Peyer's patch (tissue), 4 donors: ENCODE measurements around the gene NLRP9. TPM values are rescaled to one million over a fixed set of nuclear protein-coding genes. Genes with fewer than 3 reads are reported as not detected.

Experiments used
- DNase-seq, 3 donors: peaks; one replicate each; pipeline ENCODE4 v3.0.0-alpha.2; 2017 to 2019
- H3K27ac ChIP-seq, 4 donors: fragments of 200-600 bp; sonication (generic); one replicate each; pipeline ENCODE4 v1.5.1; 2016 to 2019
- H3K27me3 ChIP-seq, 2 donors: fragments of 200-600 bp; sonication (generic); one replicate each; pipeline ENCODE4 v1.5.1; 2019
- H3K36me3 ChIP-seq, 3 donors: fragments of 200-600 bp; sonication (generic); one replicate each; pipeline ENCODE4 v1.5.1; 2016 to 2019
- H3K4me1 ChIP-seq, 4 donors: fragments of 200-600 bp; sonication (generic); one replicate each; pipeline ENCODE4 v1.5.1; 2016 to 2019
- H3K4me3 ChIP-seq, 4 donors: fragments of 200-600 bp; sonication (generic); 1 replicate in 3 of 4; 2 replicates in 1 of 4; pipeline ENCODE4 v1.5.1; 2016 to 2019; ENCODE audit warnings: mild to moderate bottlenecking in 1 of 4
- H3K9me3 ChIP-seq, 4 donors: fragments of 200-600 bp; sonication (generic); one replicate each; pipeline ENCODE4 v1.5.1; 2016 to 2019; ENCODE audit warnings: mild to moderate bottlenecking in 1 of 4
- POLR2A ChIP-seq, 2 donors: fragments of 450-650 bp; IDR thresholded peaks; one replicate each; pipeline ENCODE4 v1.5.1; 2017; ENCODE audit warnings: antibody characterized with exemption in 2 of 2, mild to moderate bottlenecking in 2 of 2, moderate library complexity in 2 of 2
- total RNA-seq, 4 donors: library from RNA; depleted of rRNA; stranded (reverse); fragments of >200 nt; gene quantifications; one replicate each; pipeline ENCODE4 v1.1.0, GENCODE V29; 2016
- TF ChIP-seq, protein P1 (sequence below), 6 experiments: fragments of 450-650 bp in 4 of 6; fragments of 200-600 bp in 2 of 6; sonication (generic) in 1 of 6; IDR thresholded peaks; one replicate each; pipeline ENCODE4 v1.5.1; 2017 to 2019; ENCODE audit warnings: antibody characterized with exemption in 6 of 6, mild to moderate bottlenecking in 3 of 6, moderate library complexity in 1 of 6

Gene NLRP9
- total RNA-seq, 4 donors from 2014 or later = not detected

DNA sequence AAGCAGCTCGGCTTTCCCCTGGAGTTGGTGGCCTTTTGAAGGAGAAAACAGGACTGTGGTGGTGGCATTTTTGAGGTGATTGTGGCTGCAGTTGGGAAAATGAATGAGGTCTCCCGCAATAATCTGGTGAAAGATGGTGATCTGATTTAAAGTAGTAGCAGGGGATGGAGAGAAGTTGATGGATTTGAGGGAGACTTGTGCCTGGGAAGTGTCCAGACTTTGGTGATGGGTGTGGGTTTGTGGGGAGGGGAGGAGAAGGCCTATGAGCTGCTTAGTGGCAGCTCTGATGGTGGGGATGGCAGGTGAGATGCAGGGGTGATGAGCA lies 67.2 kb downstream of the NLRP9 start:
- Histone ChIP-seq H3K9me3 (no peaks in the 10 kb centered on the region), H3K27me3 (no peaks in the 10 kb centered on the region), H3K27ac (no peak overlapping the region), H3K4me1 (peaks cover 0 to 54% (median 4%) of the 10 kb centered on the region in 4 donors), H3K4me3 (no peak overlapping the region), H3K36me3 (peaks cover 0 to 75% (median 0%) of the 10 kb centered on the region in 3 donors)
- DNase-seq = no peak
- TF ChIP-seq POLR2A (IDR thresholded peaks at IDR 0.05) = no peak
- TF ChIP-seq, protein P1, sequence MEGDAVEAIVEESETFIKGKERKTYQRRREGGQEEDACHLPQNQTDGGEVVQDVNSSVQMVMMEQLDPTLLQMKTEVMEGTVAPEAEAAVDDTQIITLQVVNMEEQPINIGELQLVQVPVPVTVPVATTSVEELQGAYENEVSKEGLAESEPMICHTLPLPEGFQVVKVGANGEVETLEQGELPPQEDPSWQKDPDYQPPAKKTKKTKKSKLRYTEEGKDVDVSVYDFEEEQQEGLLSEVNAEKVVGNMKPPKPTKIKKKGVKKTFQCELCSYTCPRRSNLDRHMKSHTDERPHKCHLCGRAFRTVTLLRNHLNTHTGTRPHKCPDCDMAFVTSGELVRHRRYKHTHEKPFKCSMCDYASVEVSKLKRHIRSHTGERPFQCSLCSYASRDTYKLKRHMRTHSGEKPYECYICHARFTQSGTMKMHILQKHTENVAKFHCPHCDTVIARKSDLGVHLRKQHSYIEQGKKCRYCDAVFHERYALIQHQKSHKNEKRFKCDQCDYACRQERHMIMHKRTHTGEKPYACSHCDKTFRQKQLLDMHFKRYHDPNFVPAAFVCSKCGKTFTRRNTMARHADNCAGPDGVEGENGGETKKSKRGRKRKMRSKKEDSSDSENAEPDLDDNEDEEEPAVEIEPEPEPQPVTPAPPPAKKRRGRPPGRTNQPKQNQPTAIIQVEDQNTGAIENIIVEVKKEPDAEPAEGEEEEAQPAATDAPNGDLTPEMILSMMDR (IDR thresholded peaks at IDR 0.05) = no peak

DNA sequence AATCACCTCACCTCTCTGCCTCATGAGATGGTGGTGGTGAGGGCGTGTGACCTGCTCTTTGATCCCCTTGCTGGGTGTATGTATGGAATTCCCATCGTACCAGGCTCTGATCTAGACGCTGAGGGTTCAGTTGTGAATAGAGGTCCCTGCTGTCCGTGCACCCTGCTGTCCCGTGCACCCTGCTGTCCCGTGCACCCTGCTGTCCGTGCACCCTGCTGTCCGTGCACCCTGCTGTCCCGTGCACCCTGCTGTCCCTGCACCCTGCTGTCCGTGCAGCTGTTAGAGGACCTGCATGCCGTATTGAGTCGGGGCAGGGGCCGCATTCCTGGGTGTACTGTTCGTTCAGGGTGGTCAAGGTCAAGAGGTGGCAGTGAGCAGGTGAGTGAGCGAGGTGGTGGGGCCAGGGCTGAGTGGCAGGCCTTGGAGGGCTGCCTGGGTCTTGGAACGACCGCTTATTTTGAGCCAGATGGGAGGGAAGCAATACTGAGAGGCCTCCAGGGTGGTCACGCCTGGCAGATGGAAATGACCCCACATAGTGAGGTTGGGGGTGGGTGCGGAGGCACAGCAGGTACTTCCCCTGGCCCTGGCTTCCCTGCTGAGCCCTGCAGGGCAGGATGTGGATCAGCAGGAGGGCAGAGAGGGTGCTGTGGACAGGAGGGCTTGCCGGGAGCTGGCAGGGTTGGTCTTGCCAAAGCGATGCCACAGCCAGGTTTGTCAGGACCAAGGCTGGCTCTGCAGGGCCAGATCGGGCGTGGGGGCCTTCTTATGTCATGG lies 67.7 kb downstream of the NLRP9 start:
- Histone ChIP-seq H3K4me1 (peaks cover 0 to 51% (median 2%) of the 10 kb centered on the region in 4 donors), H3K27ac (no peak overlapping the region), H3K4me3 (no peak overlapping the region), H3K27me3 (no peaks in the 10 kb centered on the region), H3K36me3 (peaks cover 0 to 81% (median 0%) of the 10 kb centered on the region in 3 donors), H3K9me3 (no peaks in the 10 kb centered on the region)
- peak in 1 of 3 donors; percentile 68 for DNase-seq
- TF ChIP-seq POLR2A (IDR thresholded peaks at IDR 0.05) = no peak
- TF ChIP-seq, protein P1 (IDR thresholded peaks at IDR 0.05) = no peak

DNA sequence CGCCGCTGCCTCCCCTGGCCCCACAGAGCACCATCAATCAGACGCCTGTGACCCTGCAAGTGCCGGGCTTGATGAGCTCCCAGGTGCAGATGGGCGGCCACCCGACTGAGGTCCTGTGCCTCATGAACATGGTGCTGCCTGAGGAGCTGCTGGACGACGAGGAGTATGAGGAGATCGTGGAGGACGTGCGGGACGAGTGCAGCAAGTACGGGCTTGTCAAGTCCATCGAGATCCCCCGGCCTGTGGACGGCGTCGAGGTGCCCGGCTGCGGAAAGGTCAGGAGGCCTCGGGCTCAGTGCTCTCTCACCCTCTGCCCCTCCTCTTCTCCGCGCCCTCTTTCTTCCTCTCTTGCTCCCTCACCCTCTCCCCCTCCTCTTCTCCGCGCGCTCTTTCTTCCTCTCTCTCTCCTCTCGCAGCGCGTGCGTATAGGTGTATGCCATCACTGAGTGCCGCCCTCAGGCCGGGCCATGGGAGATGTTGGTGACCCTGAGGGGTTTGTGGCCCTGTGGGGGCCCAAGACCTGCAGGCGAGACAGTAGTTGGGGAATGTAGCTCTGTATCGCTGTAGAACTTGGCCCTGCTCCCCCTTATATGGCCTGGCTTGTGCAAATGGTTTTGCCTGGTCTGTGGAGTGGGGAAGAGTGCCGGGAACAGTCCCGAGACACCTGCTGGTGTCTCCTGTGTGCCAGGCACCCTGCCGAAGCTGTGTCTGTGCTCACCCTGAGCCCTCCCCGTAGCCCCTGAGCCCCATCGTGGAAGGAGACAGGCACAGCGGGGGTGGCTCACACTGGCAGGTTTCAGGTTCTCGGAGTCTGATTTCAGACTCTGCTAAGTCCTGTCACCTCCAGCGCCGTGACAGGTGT lies 68.6 kb downstream of the NLRP9 start:
- no peaks in the 10 kb centered on the region for H3K27me3 ChIP-seq
- no peak for DNase-seq
- peaks cover 0 to 87% (median 0%) of the 10 kb centered on the region in 3 donors for H3K36me3 ChIP-seq
- no peak overlapping the region for H3K4me3 ChIP-seq
- peaks cover 0 to 50% (median 2%) of the 10 kb centered on the region in 4 donors for H3K4me1 ChIP-seq
- TF ChIP-seq, protein P1 (IDR thresholded peaks at IDR 0.05) = no peak
- TF ChIP-seq POLR2A (IDR thresholded peaks at IDR 0.05) = no peak
- H3K9me3 ChIP-seq = no peaks in the 10 kb centered on the region
- no peak overlapping the region for H3K27ac ChIP-seq

DNA sequence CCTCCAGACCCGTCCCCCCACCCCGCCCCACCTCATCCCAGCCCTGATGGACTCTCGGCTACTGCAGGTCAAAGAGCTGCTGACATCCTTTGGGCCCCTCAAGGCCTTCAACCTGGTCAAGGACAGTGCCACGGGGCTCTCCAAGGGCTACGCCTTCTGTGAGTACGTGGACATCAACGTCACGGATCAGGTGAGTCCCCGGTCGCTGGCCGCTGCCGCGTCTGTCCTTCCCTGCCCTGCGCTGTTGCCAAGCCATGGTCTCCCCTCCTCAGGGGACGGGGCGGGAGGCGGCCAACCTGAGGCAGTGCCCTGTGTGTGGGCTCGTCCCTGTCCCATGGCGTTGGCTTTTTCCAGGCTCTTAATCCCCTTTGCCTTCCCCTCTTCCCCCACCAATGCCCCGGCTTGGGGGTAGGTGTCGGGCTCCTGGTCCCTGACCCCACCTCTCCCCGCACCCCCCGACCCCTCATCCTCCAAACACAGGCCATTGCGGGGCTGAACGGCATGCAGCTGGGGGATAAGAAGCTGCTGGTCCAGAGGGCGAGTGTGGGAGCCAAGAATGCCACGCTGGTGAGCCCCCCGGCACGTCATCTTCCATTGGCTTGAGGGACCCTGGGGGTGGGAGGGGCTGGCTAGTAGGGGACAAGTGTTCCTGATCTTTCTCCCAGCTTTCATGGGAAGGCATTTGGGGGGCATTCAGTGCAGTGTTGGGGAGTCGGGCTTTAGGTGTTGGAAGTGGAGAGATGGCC lies 69.4 kb downstream of the NLRP9 start:
- DNase-seq = no peak
- TF ChIP-seq, protein P1 (IDR thresholded peaks at IDR 0.05) = no peak
- no peak for TF ChIP-seq POLR2A (IDR thresholded peaks at IDR 0.05)
- no peak overlapping the region for H3K4me3 ChIP-seq
- H3K9me3 ChIP-seq = no peaks in the 10 kb centered on the region
- peaks cover 0 to 42% (median 0%) of the 10 kb centered on the region in 4 donors for H3K4me1 ChIP-seq
- no peaks in the 10 kb centered on the region for H3K27me3 ChIP-seq
- peaks cover 0 to 95% (median under 1%) of the 10 kb centered on the region in 3 donors for H3K36me3 ChIP-seq
- H3K27ac ChIP-seq = peak overlapping the region in 2 of 4 donors; percentile 60 to 67

DNA sequence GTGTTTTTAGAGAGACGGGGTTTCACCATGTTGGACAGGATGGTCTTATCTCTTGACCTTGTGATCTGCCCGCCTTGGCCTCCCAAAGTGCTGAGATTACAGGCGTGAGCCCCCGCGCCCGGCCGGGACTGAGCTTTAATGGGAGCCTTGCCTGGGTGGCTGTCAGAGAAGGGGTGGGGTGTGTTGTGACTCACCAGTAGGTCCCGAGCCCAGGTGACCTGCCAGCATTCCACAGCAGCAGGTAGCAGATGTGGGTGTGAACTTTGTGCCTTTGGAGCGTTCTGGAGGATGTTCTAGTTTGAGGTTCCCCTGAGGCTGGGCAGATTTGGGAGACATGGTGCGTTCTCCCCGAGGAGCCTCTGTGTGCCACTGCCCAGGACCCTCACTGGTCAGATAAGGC lies 70.2 kb downstream of the NLRP9 start:
- Histone ChIP-seq H3K4me3 (no peak overlapping the region), H3K4me1 (peaks cover 0 to 37% (median 0%) of the 10 kb centered on the region in 4 donors), H3K36me3 (peaks cover 0 to 97% (median 4%) of the 10 kb centered on the region in 3 donors), H3K9me3 (no peaks in the 10 kb centered on the region), H3K27ac (peak overlapping the region in 2 of 4 donors; percentile 60 to 67), H3K27me3 (no peaks in the 10 kb centered on the region)
- DNase-seq = peak in 2 of 3 donors; percentile 79 to 85
- TF ChIP-seq POLR2A (IDR thresholded peaks at IDR 0.05) = peak in 1 of 2 donors; percentile 12
- TF ChIP-seq, protein P1 (IDR thresholded peaks at IDR 0.05) = no peak
